SK-N-SH (cell line): ENCODE data around the gene ETV1.

ENCODE experiments used
- CHD2 ChIP-seq: fragments of 150-350 bp; IDR thresholded peaks from 2 replicates; pipeline ENCODE4 v1.6.1; 2018; ENCODE audit warnings: low read length; ENCODE audit not compliant: partially characterized antibody
- EP300 ChIP-seq, 2 experiments: IDR thresholded peaks; 2 replicates each; pipeline versions ENCODE4 v1.4.0 to v1.6.1; 2012; ENCODE audit warnings: borderline replicate concordance in 1 of 2, low read depth in 1 of 2, low read length in 1 of 2
- MXI1 ChIP-seq: IDR thresholded peaks from 2 replicates; pipeline ENCODE4 v1.6.1; 2012; ENCODE audit warnings: mild to moderate bottlenecking, low read depth, low read length, improper control_type of control experiment
- POLR2AphosphoS5 ChIP-seq: IDR thresholded peaks from 2 replicates; pipeline ENCODE4 v1.6.1; 2012; ENCODE audit warnings: low read depth, low read length
- RAD21 ChIP-seq: IDR thresholded peaks from 2 replicates; pipeline ENCODE4 v1.6.1; 2012; ENCODE audit warnings: mild to moderate bottlenecking, low read length
- RCOR1 ChIP-seq: fragments of 150-350 bp; IDR thresholded peaks from 2 replicates; pipeline ENCODE4 v1.6.1; 2017; ENCODE audit warnings: antibody characterized with exemption, low read length
- RFX5 ChIP-seq: IDR thresholded peaks from 2 replicates; pipeline ENCODE4 v1.6.1; 2012; ENCODE audit warnings: mild to moderate bottlenecking, improper control_type of control experiment, low read length
- RXRA ChIP-seq: IDR thresholded peaks from 2 replicates; pipeline ENCODE4 v1.4.0; 2012; ENCODE audit warnings: low read depth, mild to moderate bottlenecking, borderline replicate concordance
- TCF12 ChIP-seq: IDR thresholded peaks from 2 replicates; pipeline ENCODE4 v1.4.0; 2012
- YY1 ChIP-seq: IDR thresholded peaks from 2 replicates; pipeline ENCODE4 v1.4.0; 2012; ENCODE audit warnings: low read depth, mild to moderate bottlenecking
- TF ChIP-seq, protein P1 (sequence below): fragments of 200-600 bp; sonication (generic); IDR thresholded peaks from 2 replicates; pipeline ENCODE4 v1.6.1; 2017; ENCODE audit warnings: antibody characterized with exemption, mild to moderate bottlenecking, moderate library complexity
- TF ChIP-seq, protein P2 (sequence below): IDR thresholded peaks from 2 replicates; pipeline ENCODE4 v1.4.0; 2012; ENCODE audit warnings: low read depth
- TF ChIP-seq, protein P3 (sequence below): fragments of 150-350 bp; IDR thresholded peaks from 2 replicates; pipeline ENCODE4 v1.6.1; 2017; ENCODE audit warnings: antibody characterized with exemption, low read length, low read depth, borderline replicate concordance

GRCh38 chr7:13987395-13987794 is 2.1 kb downstream of the ETV1 start:
- TF ChIP-seq RFX5 = no peak
- TF ChIP-seq POLR2AphosphoS5 = no peak
- TF ChIP-seq, protein P1, sequence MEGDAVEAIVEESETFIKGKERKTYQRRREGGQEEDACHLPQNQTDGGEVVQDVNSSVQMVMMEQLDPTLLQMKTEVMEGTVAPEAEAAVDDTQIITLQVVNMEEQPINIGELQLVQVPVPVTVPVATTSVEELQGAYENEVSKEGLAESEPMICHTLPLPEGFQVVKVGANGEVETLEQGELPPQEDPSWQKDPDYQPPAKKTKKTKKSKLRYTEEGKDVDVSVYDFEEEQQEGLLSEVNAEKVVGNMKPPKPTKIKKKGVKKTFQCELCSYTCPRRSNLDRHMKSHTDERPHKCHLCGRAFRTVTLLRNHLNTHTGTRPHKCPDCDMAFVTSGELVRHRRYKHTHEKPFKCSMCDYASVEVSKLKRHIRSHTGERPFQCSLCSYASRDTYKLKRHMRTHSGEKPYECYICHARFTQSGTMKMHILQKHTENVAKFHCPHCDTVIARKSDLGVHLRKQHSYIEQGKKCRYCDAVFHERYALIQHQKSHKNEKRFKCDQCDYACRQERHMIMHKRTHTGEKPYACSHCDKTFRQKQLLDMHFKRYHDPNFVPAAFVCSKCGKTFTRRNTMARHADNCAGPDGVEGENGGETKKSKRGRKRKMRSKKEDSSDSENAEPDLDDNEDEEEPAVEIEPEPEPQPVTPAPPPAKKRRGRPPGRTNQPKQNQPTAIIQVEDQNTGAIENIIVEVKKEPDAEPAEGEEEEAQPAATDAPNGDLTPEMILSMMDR = no peak
- no peak for TF ChIP-seq YY1
- TF ChIP-seq RAD21 = no peak
- no peak for TF ChIP-seq MXI1
- TF ChIP-seq, protein P2, sequence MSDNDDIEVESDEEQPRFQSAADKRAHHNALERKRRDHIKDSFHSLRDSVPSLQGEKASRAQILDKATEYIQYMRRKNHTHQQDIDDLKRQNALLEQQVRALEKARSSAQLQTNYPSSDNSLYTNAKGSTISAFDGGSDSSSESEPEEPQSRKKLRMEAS = no peak
- TF ChIP-seq TCF12 = no peak
- TF ChIP-seq, protein P3, sequence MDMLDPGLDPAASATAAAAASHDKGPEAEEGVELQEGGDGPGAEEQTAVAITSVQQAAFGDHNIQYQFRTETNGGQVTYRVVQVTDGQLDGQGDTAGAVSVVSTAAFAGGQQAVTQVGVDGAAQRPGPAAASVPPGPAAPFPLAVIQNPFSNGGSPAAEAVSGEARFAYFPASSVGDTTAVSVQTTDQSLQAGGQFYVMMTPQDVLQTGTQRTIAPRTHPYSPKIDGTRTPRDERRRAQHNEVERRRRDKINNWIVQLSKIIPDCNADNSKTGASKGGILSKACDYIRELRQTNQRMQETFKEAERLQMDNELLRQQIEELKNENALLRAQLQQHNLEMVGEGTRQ = no peak
- TF ChIP-seq RCOR1 = no peak
- TF ChIP-seq RXRA = no peak
- TF ChIP-seq CHD2 = no peak
- TF ChIP-seq EP300 (IDR thresholded peaks at IDR 0.05; ENCODE audit: borderline replicate concordance in 1 of 2, low read depth in 1 of 2, low read length in 1 of 2) = no peak
